GM12878 (cell line): Measurements from ENCODE around the gene B4GALNT4.

Experiments
- BACH1 ChIP-seq: fragments of 450-650 bp; IDR thresholded peaks from 2 replicates; pipeline ENCODE4 v1.6.1; 2017; ENCODE audit warnings: mild to moderate bottlenecking, borderline replicate concordance
- BHLHE40 ChIP-seq, 2 experiments: fragments of 450-650 bp in 1 of 2; IDR thresholded peaks; 2 replicates each; pipeline ENCODE4 v1.6.1; 2011 to 2017; ENCODE audit warnings: low read depth in 2 of 2, borderline replicate concordance in 1 of 2, improper control_type of control experiment in 1 of 2, low read length in 1 of 2, mild to moderate bottlenecking in 1 of 2
- CEBPB ChIP-seq, 2 experiments: fragments of 150-350 bp in 1 of 2; IDR thresholded peaks; 2 replicates each; pipeline ENCODE4 v1.6.1; 2012 to 2014; ENCODE audit warnings: low read depth in 2 of 2, low read length in 2 of 2, borderline replicate concordance in 1 of 2, inconsistent platforms in 1 of 2
- PBX3 ChIP-seq: IDR thresholded peaks from 2 replicates; pipeline ENCODE4 v1.6.1; 2011; ENCODE audit warnings: mild to moderate bottlenecking, low read depth, low read length, moderate library complexity; ENCODE audit not compliant: insufficient replicate concordance
- POLR2A ChIP-seq: IDR thresholded peaks from 2 replicates; pipeline ENCODE4 v1.6.1; 2011; ENCODE audit warnings: low read depth, mild to moderate bottlenecking, low read length
- POLR2AphosphoS5 ChIP-seq: IDR thresholded peaks from 2 replicates; pipeline ENCODE4 v1.6.1; 2011; ENCODE audit warnings: mild to moderate bottlenecking, low read length, inconsistent platforms
- RB1 ChIP-seq: fragments of 450-650 bp; formaldehyde crosslinking; IDR thresholded peaks from 2 replicates; pipeline ENCODE4 v1.6.1; 2017; ENCODE audit warnings: mild to moderate bottlenecking, borderline replicate concordance
- ZBTB33 ChIP-seq: fragments of 450-650 bp; IDR thresholded peaks from 2 replicates; pipeline ENCODE4 v1.6.1; 2017; ENCODE audit warnings: mild to moderate bottlenecking
- TF ChIP-seq, protein P1 (sequence below), 3 experiments: IDR thresholded peaks in 2 of 3; conservative IDR thresholded peaks in 1 of 3; 2 replicates each; pipeline ENCODE4 v1.5.1; 2011; ENCODE audit warnings: low read depth in 3 of 3, low read length in 3 of 3, mild to moderate bottlenecking in 3 of 3, control low read depth in 2 of 3, moderate library complexity in 2 of 3, inconsistent platforms in 1 of 3, mixed read lengths in 1 of 3; ENCODE audit not compliant: control insufficient read depth in 2 of 3, insufficient read depth in 1 of 3; ENCODE audit errors: extremely low read depth in 1 of 3

- TF ChIP-seq BHLHE40 (IDR thresholded peaks at IDR 0.05; ENCODE audit: borderline replicate concordance in 1 of 2, low read depth in 2 of 2, low read length in 1 of 2) (no peak), PBX3 (no peak), POLR2AphosphoS5 (no peak; the same call in 1 of the 2 replicates), POLR2A (no peak; the same call in 1 of the 2 replicates), ZBTB33 (no peak), RB1 (no peak), BACH1 (no peak), CEBPB (IDR thresholded peaks at IDR 0.05; ENCODE audit: borderline replicate concordance in 1 of 2, low read depth in 2 of 2, low read length in 2 of 2) (no peak)
- TF ChIP-seq, protein P1, sequence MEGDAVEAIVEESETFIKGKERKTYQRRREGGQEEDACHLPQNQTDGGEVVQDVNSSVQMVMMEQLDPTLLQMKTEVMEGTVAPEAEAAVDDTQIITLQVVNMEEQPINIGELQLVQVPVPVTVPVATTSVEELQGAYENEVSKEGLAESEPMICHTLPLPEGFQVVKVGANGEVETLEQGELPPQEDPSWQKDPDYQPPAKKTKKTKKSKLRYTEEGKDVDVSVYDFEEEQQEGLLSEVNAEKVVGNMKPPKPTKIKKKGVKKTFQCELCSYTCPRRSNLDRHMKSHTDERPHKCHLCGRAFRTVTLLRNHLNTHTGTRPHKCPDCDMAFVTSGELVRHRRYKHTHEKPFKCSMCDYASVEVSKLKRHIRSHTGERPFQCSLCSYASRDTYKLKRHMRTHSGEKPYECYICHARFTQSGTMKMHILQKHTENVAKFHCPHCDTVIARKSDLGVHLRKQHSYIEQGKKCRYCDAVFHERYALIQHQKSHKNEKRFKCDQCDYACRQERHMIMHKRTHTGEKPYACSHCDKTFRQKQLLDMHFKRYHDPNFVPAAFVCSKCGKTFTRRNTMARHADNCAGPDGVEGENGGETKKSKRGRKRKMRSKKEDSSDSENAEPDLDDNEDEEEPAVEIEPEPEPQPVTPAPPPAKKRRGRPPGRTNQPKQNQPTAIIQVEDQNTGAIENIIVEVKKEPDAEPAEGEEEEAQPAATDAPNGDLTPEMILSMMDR (IDR thresholded peaks at IDR 0.05 in 2 of 3, conservative IDR thresholded peaks at IDR 0.05 in 1 of 3; ENCODE audit: control insufficient read depth in 2 of 3, extremely low read depth in 1 of 3, insufficient read depth in 1 of 3, low read depth in 3 of 3, low read length in 3 of 3): no peak
Measured at GRCh38 chr11:326592-326841, 42.8 kb upstream of the B4GALNT4 start.
